NB4 (cell line): ENCODE results near the gene STARD10.

Experiments
- DNase-seq: peaks from one replicate; pipeline ENCODE4 v3.0.0; 2010; ENCODE audit warnings: low read depth
- H3K4me3 ChIP-seq: one replicate; pipeline ENCODE4 v1.5.1; 2011; ENCODE audit warnings: mild to moderate bottlenecking, low read depth, low read length, moderate library complexity
- MYC ChIP-seq: IDR thresholded peaks from 2 replicates; pipeline ENCODE4 v1.6.1; 2011; ENCODE audit warnings: low read depth, low read length
- POLR2A ChIP-seq: IDR thresholded peaks from 2 replicates; pipeline ENCODE4 v1.6.1; 2011; ENCODE audit warnings: mild to moderate bottlenecking; ENCODE audit not compliant: insufficient read length; ENCODE audit errors: extremely low read depth
- TF ChIP-seq, protein P1 (sequence below): IDR thresholded peaks from one replicate; pipeline ENCODE4 v1.5.1; 2012; ENCODE audit warnings: low read depth, low read length
- TF ChIP-seq, protein P2 (sequence below): IDR thresholded peaks from 2 replicates; pipeline ENCODE4 v1.6.1; 2011; ENCODE audit warnings: low read depth, low read length

STARD10 gene

DNA sequence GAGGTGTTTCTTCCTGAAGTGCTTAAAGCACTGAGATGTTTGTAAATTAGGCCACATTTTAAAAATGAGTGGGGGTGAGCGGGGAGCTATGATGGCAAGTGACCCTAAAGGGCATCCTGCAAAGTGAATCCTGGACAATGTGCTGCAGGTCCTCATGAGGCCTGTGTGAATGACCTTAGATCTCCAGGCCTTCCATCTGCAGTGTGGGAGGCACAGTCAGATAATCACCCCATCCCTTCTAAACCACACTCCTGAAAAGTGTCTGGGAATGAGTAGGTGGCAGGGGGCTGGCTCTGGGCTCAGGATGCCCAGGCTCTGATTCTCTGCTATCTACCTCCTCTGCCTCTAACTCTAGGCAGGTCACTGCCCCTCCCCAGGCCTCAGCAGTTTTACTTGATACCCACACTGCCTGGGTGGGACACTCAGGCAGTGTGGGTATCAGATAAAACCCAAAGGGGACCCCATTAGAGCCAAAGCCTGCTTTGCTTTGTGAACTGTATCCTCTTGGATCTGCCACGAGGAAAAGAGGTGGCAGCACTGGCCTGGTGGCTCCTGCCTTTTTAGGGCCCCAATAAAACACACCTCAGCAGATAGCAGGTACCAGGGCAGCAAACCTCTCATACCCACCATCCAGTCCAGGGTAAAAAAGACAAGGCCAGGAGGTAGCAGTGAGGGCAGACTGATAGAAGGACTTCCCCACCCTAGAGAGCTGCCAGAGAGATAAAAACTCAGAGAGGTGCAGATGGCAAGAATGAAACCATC, 10.5 kb downstream of the STARD10 start:
- no peak for DNase-seq
- H3K4me3 ChIP-seq = no peak overlapping the region
- TF ChIP-seq POLR2A (no peak), MYC (no peak)
- TF ChIP-seq, protein P1, sequence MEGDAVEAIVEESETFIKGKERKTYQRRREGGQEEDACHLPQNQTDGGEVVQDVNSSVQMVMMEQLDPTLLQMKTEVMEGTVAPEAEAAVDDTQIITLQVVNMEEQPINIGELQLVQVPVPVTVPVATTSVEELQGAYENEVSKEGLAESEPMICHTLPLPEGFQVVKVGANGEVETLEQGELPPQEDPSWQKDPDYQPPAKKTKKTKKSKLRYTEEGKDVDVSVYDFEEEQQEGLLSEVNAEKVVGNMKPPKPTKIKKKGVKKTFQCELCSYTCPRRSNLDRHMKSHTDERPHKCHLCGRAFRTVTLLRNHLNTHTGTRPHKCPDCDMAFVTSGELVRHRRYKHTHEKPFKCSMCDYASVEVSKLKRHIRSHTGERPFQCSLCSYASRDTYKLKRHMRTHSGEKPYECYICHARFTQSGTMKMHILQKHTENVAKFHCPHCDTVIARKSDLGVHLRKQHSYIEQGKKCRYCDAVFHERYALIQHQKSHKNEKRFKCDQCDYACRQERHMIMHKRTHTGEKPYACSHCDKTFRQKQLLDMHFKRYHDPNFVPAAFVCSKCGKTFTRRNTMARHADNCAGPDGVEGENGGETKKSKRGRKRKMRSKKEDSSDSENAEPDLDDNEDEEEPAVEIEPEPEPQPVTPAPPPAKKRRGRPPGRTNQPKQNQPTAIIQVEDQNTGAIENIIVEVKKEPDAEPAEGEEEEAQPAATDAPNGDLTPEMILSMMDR = no peak
- TF ChIP-seq, protein P2, sequence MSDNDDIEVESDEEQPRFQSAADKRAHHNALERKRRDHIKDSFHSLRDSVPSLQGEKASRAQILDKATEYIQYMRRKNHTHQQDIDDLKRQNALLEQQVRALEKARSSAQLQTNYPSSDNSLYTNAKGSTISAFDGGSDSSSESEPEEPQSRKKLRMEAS = no peak

DNA sequence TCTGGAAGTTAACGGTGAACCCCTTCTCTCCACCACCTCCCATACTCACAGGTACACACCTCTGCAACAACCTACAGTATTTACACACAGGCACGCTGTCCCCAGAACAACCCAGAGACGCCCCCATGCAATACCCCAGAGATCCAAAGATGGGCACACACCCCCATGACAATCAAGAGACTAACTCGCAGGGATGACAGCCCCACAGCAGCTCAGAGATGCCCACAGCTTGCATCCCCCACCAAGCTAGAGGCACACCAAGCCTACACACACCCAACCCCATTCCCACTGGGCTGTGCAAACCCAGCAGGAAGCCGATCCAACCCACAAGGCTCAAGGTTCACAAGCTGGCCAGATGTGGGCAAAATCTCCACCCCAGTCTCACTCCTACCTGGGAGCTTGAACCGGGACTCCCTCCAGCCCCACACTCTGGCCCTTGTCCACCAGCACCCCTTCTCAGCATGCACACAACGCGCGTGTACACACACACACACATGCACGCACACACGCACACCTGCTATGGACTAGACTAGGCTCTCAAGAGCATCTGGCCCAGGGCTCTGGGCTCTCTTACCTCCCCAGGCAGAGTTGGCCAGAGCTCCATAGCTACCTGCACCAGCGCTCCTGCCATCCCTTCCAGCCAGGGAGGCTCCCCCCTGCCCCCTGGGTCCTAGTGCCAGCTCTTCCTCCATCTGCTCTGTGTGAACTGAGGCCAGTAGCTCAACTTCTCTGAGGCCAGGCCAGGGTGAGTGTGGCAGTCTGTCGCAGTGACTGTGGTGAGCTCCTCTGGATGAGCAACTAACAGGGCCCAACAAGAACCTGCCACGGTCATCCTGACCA, 11.5 kb downstream of the STARD10 start:
- TF ChIP-seq, protein P1 = no peak
- TF ChIP-seq, protein P2 = no peak
- TF ChIP-seq POLR2A = no peak
- no peak for TF ChIP-seq MYC
- no peak overlapping the region for H3K4me3 ChIP-seq
- no peak for DNase-seq

DNA sequence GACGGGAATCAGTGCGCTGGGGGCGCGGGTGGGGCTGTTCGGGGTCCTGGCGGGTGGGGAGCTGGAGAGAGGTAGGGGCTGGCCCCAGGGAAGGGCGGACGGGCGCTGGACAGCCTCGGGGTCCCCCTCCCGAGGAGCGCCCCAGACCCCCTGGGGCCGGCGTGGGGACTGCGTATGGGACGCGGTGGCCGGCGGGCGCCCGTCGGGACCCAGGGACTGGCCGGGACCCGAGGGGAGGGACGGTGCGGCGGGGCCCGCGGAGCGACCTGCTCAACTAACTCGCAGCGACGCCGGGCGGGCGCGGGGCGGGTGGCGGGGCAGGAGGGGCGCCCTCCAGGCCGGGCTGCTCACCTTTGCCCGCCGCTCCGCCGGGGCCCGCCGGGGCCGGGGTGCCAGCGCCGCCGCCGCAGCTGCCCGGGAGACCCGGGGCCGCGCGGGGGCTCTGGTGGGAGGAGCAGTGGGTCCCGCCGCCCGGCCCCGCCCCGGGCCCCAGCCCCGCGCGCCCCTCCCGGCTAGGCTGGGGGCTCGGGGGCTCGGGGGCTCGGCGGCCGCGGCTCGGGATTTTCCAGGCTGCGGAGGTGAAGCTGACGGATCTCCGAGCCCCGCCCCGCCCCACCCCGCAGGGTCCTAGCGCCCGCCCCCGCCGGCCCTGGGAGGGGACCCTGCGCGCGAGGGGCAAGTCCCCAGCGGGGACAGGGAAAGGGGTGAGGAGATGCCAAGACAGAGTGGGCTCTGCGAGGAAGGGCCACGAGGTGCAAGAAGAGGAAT, 12.3 kb downstream of the STARD10 start:
- DNase-seq = peak; percentile 47
- TF ChIP-seq, protein P1 = no peak
- TF ChIP-seq MYC (no peak), POLR2A (no peak)
- TF ChIP-seq, protein P2 = no peak
- no peak overlapping the region for H3K4me3 ChIP-seq

DNA sequence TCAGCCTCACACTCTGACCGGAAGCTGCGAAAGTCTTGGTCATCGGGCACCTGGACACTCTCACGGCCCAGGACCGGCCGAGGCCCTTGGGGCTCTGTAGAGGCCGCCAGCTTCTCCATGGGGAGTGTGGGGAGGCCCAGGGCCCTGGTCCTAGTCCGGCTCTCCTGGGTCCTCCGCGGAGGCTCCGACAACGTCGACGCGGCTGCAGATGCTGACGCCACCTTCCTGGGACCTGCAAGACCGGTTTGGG, 12.9 kb downstream of the STARD10 start:
- TF ChIP-seq MYC = no peak
- TF ChIP-seq, protein P2 = no peak
- TF ChIP-seq, protein P1 = no peak
- no peak for TF ChIP-seq POLR2A
- H3K4me3 ChIP-seq = no peak overlapping the region
- DNase-seq = no peak

DNA sequence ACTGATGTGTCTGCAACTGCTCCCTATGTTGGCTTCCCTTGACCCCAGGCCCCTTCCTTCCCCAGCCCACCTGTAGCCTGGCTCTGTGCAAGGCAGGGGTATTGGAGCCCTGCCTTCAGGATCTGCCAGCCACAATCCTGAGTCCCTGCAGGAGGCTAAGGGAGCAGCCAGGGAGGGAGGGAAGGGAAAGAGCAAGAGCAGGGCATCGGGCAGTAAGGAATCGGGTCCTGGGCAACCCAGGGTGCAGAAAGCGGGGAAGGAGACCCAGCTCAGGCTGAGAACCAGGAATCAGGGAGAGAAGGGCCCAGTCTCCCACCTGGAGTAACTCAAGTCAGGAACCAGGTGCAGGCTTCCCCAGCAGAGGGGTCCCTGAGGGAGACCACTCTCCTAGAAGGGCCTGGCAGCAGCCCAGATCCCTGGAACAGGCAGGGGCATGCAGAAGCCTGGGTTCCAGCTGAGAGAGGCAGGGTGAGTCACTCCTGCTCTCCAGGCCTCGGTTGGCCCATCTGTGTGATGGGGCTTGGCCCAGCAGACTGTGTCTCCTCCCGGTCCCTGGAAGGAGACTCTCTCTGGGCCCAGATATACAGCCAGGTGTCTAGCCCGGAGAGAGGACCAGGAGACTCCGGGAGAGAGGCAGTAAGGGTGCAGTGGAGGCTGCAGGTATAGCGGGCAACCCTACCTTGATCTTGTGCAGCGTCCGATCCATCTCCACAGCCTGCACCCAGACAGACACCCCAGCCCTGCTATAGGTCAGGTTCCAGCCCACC, 13.4 kb downstream of the STARD10 start:
- DNase-seq = no peak
- TF ChIP-seq POLR2A (no peak), MYC (no peak)
- TF ChIP-seq, protein P2 = no peak
- TF ChIP-seq, protein P1 = no peak
- H3K4me3 ChIP-seq = no peak overlapping the region
